Karpas-422 (cell line): Measurements from ENCODE around the gene KDR. TPM values are rescaled to one million over a fixed set of nuclear protein-coding genes. Genes with fewer than 3 reads are reported as not detected.

Source experiments
- DNase-seq: peaks from one replicate; pipeline ENCODE4 v3.0.0-alpha.2; 2015
- H2AFZ ChIP-seq: fragments of 200-600 bp; sonication (generic); 2 replicates; pipeline ENCODE4 v1.6.1; 2014; ENCODE audit warnings: antibody characterized with exemption, low read length, mixed read lengths
- H3K27ac ChIP-seq: fragments of 200-600 bp; sonication (generic); 2 replicates; pipeline ENCODE4 v1.5.1; 2014; ENCODE audit warnings: mild to moderate bottlenecking, low read length, moderate library complexity
- H3K27me3 ChIP-seq: fragments of 200-600 bp; sonication (generic); 2 replicates; pipeline ENCODE4 v1.6.1; 2014; ENCODE audit warnings: low read length, mixed read lengths
- H3K36me3 ChIP-seq: fragments of 200-600 bp; sonication (generic); 2 replicates; pipeline ENCODE4 v1.6.1; 2014; ENCODE audit warnings: low read length, mixed read lengths; ENCODE audit not compliant: insufficient read depth
- H3K4me1 ChIP-seq: fragments of 200-600 bp; sonication (generic); 2 replicates; pipeline ENCODE4 v1.6.1; 2014; ENCODE audit warnings: mild to moderate bottlenecking, low read length, mixed read lengths
- H3K4me2 ChIP-seq: fragments of 200-600 bp; sonication (generic); 2 replicates; pipeline ENCODE4 v1.6.1; 2014; ENCODE audit warnings: low read length, low read depth, mild to moderate bottlenecking; ENCODE audit not compliant: poor library complexity, severe bottlenecking
- H3K4me3 ChIP-seq: fragments of 200-600 bp; sonication (generic); 2 replicates; pipeline ENCODE4 v1.5.1; 2014; ENCODE audit warnings: mild to moderate bottlenecking, antibody characterized with exemption, low read length, mixed read lengths
- H3K79me2 ChIP-seq: fragments of 200-600 bp; sonication (generic); 2 replicates; pipeline ENCODE4 v1.6.1; 2014; ENCODE audit warnings: mild to moderate bottlenecking, low read length, mixed read lengths
- H3K9ac ChIP-seq: fragments of 200-600 bp; sonication (generic); 2 replicates; pipeline ENCODE4 v1.6.0; 2014; ENCODE audit warnings: low read length
- H3K9me2 ChIP-seq: fragments of 200-600 bp; sonication (generic), shearing (Covaris generic); replicated peaks from 2 replicates; pipeline ENCODE4 v1.6.0; 2014; ENCODE audit warnings: mild to moderate bottlenecking, low read length, moderate library complexity; ENCODE audit not compliant: insufficient read depth
- H3K9me3 ChIP-seq: fragments of 300-700, 200-600 bp; sonication (generic); 2 replicates; pipeline ENCODE4 v1.6.1; 2014; ENCODE audit warnings: low read length, mixed read lengths
- H4K20me1 ChIP-seq: fragments of 200-600 bp; sonication (generic); 2 replicates; pipeline ENCODE4 v1.6.1; 2014; ENCODE audit warnings: mild to moderate bottlenecking, antibody characterized with exemption, low read length, low read depth; ENCODE audit not compliant: insufficient read depth
- total RNA-seq: library from RNA; depleted of rRNA; stranded (reverse); fragments of >200 nt; shearing (Covaris generic); gene quantifications from 2 replicates; pipeline ENCODE4 v1.2.3, GENCODE V29; 2014; ENCODE audit warnings: low replicate concordance

KDR gene
- total RNA-seq, 1 experiment from 2014 or later: not detected

GRCh38 chr4:55118397-55118796 lies 7.0 kb downstream of the KDR start:
- Histone ChIP-seq H3K79me2 (no peaks in the 10 kb centered on the region), H3K4me2 (no peak overlapping the region), H3K9me3 (no peaks in the 10 kb centered on the region), H3K27ac (no peak overlapping the region), H3K27me3 (no peaks in the 10 kb centered on the region), H4K20me1 (no peaks in the 10 kb centered on the region), H3K4me3 (no peak overlapping the region), H3K36me3 (no peaks in the 10 kb centered on the region), H3K9ac (no peak overlapping the region), H2AFZ (no peak overlapping the region), H3K4me1 (no peaks in the 10 kb centered on the region), H3K9me2 (no peaks in the 10 kb centered on the region)
- peak; percentile 19 for DNase-seq

GRCh38 chr4:55117511-55117910 lies 7.9 kb downstream of the KDR start:
- Histone ChIP-seq H3K4me3 (no peak overlapping the region), H4K20me1 (no peaks in the 10 kb centered on the region), H3K4me2 (no peak overlapping the region), H3K36me3 (no peaks in the 10 kb centered on the region), H3K9me3 (no peaks in the 10 kb centered on the region), H2AFZ (no peak overlapping the region), H3K27me3 (no peaks in the 10 kb centered on the region), H3K79me2 (no peaks in the 10 kb centered on the region), H3K4me1 (no peaks in the 10 kb centered on the region), H3K27ac (no peak overlapping the region), H3K9me2 (no peaks in the 10 kb centered on the region), H3K9ac (no peak overlapping the region)
- peak; percentile 4 for DNase-seq

DNA sequence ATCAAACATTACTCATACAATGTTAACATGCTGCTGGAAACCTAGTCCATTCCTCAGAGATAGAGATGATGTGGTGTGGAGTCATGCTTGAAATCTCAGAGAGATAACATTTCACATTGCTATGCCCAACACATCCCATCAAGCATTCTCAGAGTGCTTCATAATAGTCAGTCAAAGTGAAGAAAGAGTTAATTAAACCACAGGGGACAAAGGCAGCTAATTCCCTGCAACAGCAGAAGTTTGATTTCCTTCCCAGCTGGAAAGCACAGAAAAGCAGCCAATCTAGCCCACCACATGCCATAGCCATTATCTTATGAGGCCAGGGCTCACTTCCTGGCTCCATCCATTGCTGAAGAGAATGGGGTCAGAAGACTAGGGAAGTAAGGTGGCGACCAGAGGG lies 8.9 kb downstream of the KDR start:
- no peak overlapping the region for H2AFZ ChIP-seq
- H3K9me3 ChIP-seq: no peaks in the 10 kb centered on the region
- no peak overlapping the region for H3K4me2 ChIP-seq
- peak; percentile 4 for DNase-seq
- H3K79me2 ChIP-seq: no peaks in the 10 kb centered on the region
- no peaks in the 10 kb centered on the region for H4K20me1 ChIP-seq
- H3K36me3 ChIP-seq: no peaks in the 10 kb centered on the region
- H3K4me1 ChIP-seq: no peaks in the 10 kb centered on the region
- H3K27ac ChIP-seq: no peak overlapping the region
- no peaks in the 10 kb centered on the region for H3K9me2 ChIP-seq
- no peaks in the 10 kb centered on the region for H3K27me3 ChIP-seq
- H3K9ac ChIP-seq: no peak overlapping the region
- H3K4me3 ChIP-seq: no peak overlapping the region

GRCh38 chr4:55111601-55112000 lies 13.8 kb downstream of the KDR start:
- H3K36me3 ChIP-seq: no peaks in the 10 kb centered on the region
- no peaks in the 10 kb centered on the region for H3K9me3 ChIP-seq
- no peaks in the 10 kb centered on the region for H4K20me1 ChIP-seq
- H3K4me1 ChIP-seq: no peaks in the 10 kb centered on the region
- H3K9ac ChIP-seq: no peak overlapping the region
- no peaks in the 10 kb centered on the region for H3K27me3 ChIP-seq
- no peak overlapping the region for H3K27ac ChIP-seq
- no peak overlapping the region for H3K4me2 ChIP-seq
- no peaks in the 10 kb centered on the region for H3K79me2 ChIP-seq
- H2AFZ ChIP-seq: no peak overlapping the region
- H3K9me2 ChIP-seq: no peaks in the 10 kb centered on the region
- DNase-seq: peak; percentile 4
- H3K4me3 ChIP-seq: no peak overlapping the region

- Histone ChIP-seq H3K79me2 (no peaks in the 10 kb centered on the region), H3K4me1 (no peaks in the 10 kb centered on the region), H3K9me2 (no peaks in the 10 kb centered on the region), H3K27ac (no peak overlapping the region), H3K27me3 (no peaks in the 10 kb centered on the region), H3K36me3 (no peaks in the 10 kb centered on the region), H3K4me2 (no peak overlapping the region), H3K9me3 (no peaks in the 10 kb centered on the region), H3K9ac (no peak overlapping the region), H3K4me3 (no peak overlapping the region), H4K20me1 (no peaks in the 10 kb centered on the region), H2AFZ (no peak overlapping the region)
- DNase-seq: peak; percentile 27
Observed at GRCh38 chr4:55110131-55110530, 15.3 kb downstream of the KDR start.

GRCh38 chr4:55107054-55107453 lies 18.3 kb downstream of the KDR start:
- Histone ChIP-seq H3K27ac (no peak overlapping the region), H3K36me3 (no peaks in the 10 kb centered on the region), H3K4me2 (no peak overlapping the region), H3K4me1 (no peaks in the 10 kb centered on the region), H3K27me3 (no peaks in the 10 kb centered on the region), H3K4me3 (no peak overlapping the region), H3K9me3 (no peaks in the 10 kb centered on the region), H4K20me1 (no peaks in the 10 kb centered on the region), H3K9ac (no peak overlapping the region), H3K9me2 (no peaks in the 10 kb centered on the region), H3K79me2 (no peaks in the 10 kb centered on the region), H2AFZ (no peak overlapping the region)
- no peak for DNase-seq

DNA sequence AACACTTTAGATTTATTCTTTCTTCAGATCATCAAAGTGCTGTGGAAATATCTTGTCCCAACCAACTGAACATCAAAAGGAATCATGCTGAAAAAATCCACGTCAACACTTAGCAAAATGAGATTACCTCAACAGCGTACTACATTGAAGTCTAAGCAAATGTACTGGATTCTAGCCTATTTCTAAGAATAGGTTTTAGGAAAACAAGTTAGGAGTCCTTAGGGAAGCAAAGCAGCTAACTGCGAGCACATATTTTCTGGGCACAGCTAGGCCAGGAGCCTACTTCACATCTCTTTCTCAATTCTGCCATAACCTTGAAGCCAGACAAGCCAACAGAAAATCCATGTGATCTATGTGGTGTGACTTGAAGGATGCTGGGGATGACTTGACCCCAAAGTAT lies 22.2 kb downstream of the KDR start:
- no peaks in the 10 kb centered on the region for H3K27me3 ChIP-seq
- no peaks in the 10 kb centered on the region for H3K4me1 ChIP-seq
- no peaks in the 10 kb centered on the region for H4K20me1 ChIP-seq
- H3K4me2 ChIP-seq: no peak overlapping the region
- no peak for DNase-seq
- H3K79me2 ChIP-seq: no peaks in the 10 kb centered on the region
- H3K9ac ChIP-seq: no peak overlapping the region
- no peaks in the 10 kb centered on the region for H3K9me2 ChIP-seq
- no peaks in the 10 kb centered on the region for H3K36me3 ChIP-seq
- no peak overlapping the region for H3K27ac ChIP-seq
- no peaks in the 10 kb centered on the region for H3K9me3 ChIP-seq
- no peak overlapping the region for H2AFZ ChIP-seq
- H3K4me3 ChIP-seq: no peak overlapping the region

- H2AFZ ChIP-seq: no peak overlapping the region
- H3K4me1 ChIP-seq: no peaks in the 10 kb centered on the region
- H3K79me2 ChIP-seq: no peaks in the 10 kb centered on the region
- no peaks in the 10 kb centered on the region for H3K36me3 ChIP-seq
- no peaks in the 10 kb centered on the region for H3K9me3 ChIP-seq
- no peak overlapping the region for H3K4me3 ChIP-seq
- no peak overlapping the region for H3K4me2 ChIP-seq
- no peak overlapping the region for H3K9ac ChIP-seq
- no peak overlapping the region for H3K27ac ChIP-seq
- no peaks in the 10 kb centered on the region for H4K20me1 ChIP-seq
- no peaks in the 10 kb centered on the region for H3K27me3 ChIP-seq
- no peak for DNase-seq
- no peaks in the 10 kb centered on the region for H3K9me2 ChIP-seq
Observed at GRCh38 chr4:55099816-55100215, 25.6 kb downstream of the KDR start.
